ENCODE results near the gene IL18RAP.

The IL18RAP gene

DNA sequence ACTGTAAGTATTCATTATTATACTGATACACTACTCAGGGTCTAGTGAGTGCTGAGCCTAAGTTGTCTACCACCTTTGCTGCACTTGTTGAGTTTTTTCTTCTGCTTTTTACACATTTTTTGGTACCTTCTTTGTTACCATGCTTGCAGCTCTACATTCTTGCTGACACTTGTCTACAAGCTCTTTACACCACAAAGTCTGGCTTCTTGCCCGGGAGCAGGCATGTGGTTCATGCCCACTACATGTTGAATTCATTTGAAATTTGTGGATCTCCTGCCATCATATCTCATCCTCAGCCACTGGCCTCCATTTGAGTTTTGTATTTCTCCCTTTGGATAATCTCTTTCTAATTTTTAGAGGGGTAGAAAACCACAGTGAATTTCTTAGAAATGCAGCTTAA is 37.4 kb upstream of the IL18RAP start:
- no peaks in the 10 kb centered on the region for H4K20me1 ChIP-seq (ENCODE audit: low read depth, low read length)
- H3K9ac ChIP-seq (ENCODE audit: low read length), result no peak overlapping the region
- no peak overlapping the region for H3K4me2 ChIP-seq (ENCODE audit: low read depth, low read length, poor library complexity, severe bottlenecking)
- H3K9me3 ChIP-seq (ENCODE audit: insufficient read depth, low read length), result peaks cover 5% of the 10 kb centered on the region; the same call in 1 of the 2 replicates
- no peak overlapping the region for H2AFZ ChIP-seq (ENCODE audit: low read depth, low read length, severe bottlenecking)
- no peaks in the 10 kb centered on the region for H3F3A ChIP-seq (ENCODE audit: insufficient read depth)
- H3K27me3 ChIP-seq (ENCODE audit: low read length), result no peaks in the 10 kb centered on the region
- TF ChIP-seq EZH2phosphoT487 (conservative IDR thresholded peaks at IDR 0.05; ENCODE audit: low read length) (no peak), CTCF (IDR thresholded peaks at IDR 0.05; ENCODE audit: insufficient read depth, low read length, poor library complexity, severe bottlenecking) (no peak)
- no peak overlapping the region for H3K4me3 ChIP-seq (ENCODE audit: insufficient read depth, low read length, poor library complexity, severe bottlenecking)
- H3K79me2 ChIP-seq (ENCODE audit: insufficient read depth, low read length), result no peaks in the 10 kb centered on the region
- no peaks in the 10 kb centered on the region for H3K9me2 ChIP-seq (replicated peaks; ENCODE audit: insufficient read depth, low read length)
- no peaks in the 10 kb centered on the region; the same call in 1 of the 2 replicates for H3K36me3 ChIP-seq (ENCODE audit: low read length)
- no peak overlapping the region for H3K27ac ChIP-seq (ENCODE audit: low read depth, low read length)

DNA sequence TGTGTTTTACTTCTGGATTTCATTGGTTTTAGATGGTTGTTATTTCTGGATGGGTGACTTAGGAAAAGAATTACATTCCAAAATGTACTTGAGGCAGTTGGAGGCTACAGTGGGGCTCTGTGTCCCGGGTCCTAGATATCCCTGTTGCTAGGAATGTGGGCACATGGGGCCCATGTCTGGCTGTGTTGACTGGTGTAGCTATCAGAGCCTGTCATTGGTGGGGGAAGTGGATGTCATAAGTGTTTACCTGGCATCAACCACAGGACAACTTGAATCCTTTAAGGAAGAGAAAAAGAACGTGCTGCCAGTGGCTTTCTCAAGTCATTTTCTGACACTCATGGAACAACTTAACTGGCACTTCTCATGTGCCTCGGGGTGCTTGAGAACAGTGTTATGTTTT is 37.0 kb upstream of the IL18RAP start:
- Histone ChIP-seq H2AFZ (ENCODE audit: low read depth, low read length, severe bottlenecking) (no peak overlapping the region), H3K27ac (ENCODE audit: low read depth, low read length) (no peak overlapping the region), H3K4me2 (ENCODE audit: low read depth, low read length, poor library complexity, severe bottlenecking) (no peak overlapping the region), H3F3A (ENCODE audit: insufficient read depth) (no peaks in the 10 kb centered on the region), H3K79me2 (ENCODE audit: insufficient read depth, low read length) (no peaks in the 10 kb centered on the region), H3K36me3 (ENCODE audit: low read length) (no peaks in the 10 kb centered on the region; the same call in 1 of the 2 replicates), H4K20me1 (ENCODE audit: low read depth, low read length) (no peaks in the 10 kb centered on the region), H3K9me2 (replicated peaks; ENCODE audit: insufficient read depth, low read length) (no peaks in the 10 kb centered on the region), H3K9ac (ENCODE audit: low read length) (no peak overlapping the region), H3K27me3 (ENCODE audit: low read length) (no peaks in the 10 kb centered on the region), H3K9me3 (ENCODE audit: insufficient read depth, low read length) (peaks cover 5% of the 10 kb centered on the region; the same call in 1 of the 2 replicates), H3K4me3 (ENCODE audit: insufficient read depth, low read length, poor library complexity, severe bottlenecking) (no peak overlapping the region)
- TF ChIP-seq EZH2phosphoT487 (conservative IDR thresholded peaks at IDR 0.05; ENCODE audit: low read length), result no peak
- no peak for TF ChIP-seq CTCF (IDR thresholded peaks at IDR 0.05; ENCODE audit: insufficient read depth, low read length, poor library complexity, severe bottlenecking)

DNA sequence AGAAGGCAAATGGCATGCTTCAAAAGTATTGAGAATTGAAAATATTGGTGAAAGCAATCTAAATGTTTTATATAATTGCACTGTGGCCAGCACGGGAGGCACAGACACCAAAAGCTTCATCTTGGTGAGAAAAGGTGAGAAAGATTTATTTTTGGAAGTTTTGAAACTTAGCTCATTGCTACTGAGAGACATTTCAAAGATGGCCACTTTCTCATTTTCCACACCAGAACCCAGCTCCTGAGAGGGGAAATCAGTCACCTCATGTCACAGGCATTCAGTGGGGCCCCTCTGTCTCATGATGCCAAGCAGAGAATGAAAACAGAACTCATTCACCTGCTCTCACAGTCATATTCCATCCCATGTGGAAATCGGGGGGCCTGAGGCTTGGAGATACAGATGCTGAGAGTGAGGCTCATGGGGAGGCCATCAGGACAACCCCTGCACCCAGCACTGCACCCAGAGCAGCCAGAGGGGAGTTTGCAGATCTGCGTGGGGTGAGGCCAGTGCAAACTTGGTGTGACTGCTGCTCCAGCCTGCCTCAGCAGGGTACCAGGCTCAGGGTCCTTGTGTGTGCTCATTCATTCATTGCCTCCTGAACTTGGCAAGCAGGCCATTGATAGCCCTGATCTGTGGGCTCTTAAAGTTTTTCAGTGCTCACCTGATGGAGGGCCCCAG is 36.0 kb upstream of the IL18RAP start:
- Histone ChIP-seq H2AFZ (ENCODE audit: low read depth, low read length, severe bottlenecking) (no peak overlapping the region), H3K4me3 (ENCODE audit: insufficient read depth, low read length, poor library complexity, severe bottlenecking) (no peak overlapping the region), H3K36me3 (ENCODE audit: low read length) (no peaks in the 10 kb centered on the region; the same call in 1 of the 2 replicates), H3K27me3 (ENCODE audit: low read length) (no peaks in the 10 kb centered on the region), H3K9me3 (ENCODE audit: insufficient read depth, low read length) (peaks cover 5% of the 10 kb centered on the region; the same call in 1 of the 2 replicates), H4K20me1 (ENCODE audit: low read depth, low read length) (no peaks in the 10 kb centered on the region), H3K27ac (ENCODE audit: low read depth, low read length) (no peak overlapping the region), H3K9me2 (replicated peaks; ENCODE audit: insufficient read depth, low read length) (no peaks in the 10 kb centered on the region), H3F3A (ENCODE audit: insufficient read depth) (no peaks in the 10 kb centered on the region), H3K4me2 (ENCODE audit: low read depth, low read length, poor library complexity, severe bottlenecking) (no peak overlapping the region), H3K9ac (ENCODE audit: low read length) (no peak overlapping the region), H3K79me2 (ENCODE audit: insufficient read depth, low read length) (no peaks in the 10 kb centered on the region)
- TF ChIP-seq EZH2phosphoT487 (conservative IDR thresholded peaks at IDR 0.05; ENCODE audit: low read length) (no peak), CTCF (IDR thresholded peaks at IDR 0.05; ENCODE audit: insufficient read depth, low read length, poor library complexity, severe bottlenecking) (no peak)

All from SU-DHL-6 (cell line).